Jurkat, Clone E6-1 (cell line): ENCODE results near the gene DDX54.
A peak's percentile ranks its signal among the peaks of the same experiment; 100 is the strongest.
"Not testable (repeated sequence)": the region's sequence is repeated elsewhere in the genome, so short reads cannot be mapped to it uniquely, and the experiment has no call there.

Source experiments
- DNase-seq: peaks from one replicate; pipeline ENCODE4 v3.0.0-alpha.2; 2011; ENCODE audit warnings: low read depth, low spot score
- H3K4me3 ChIP-seq: 2 replicates; pipeline ENCODE4 v1.5.1; 2011; ENCODE audit warnings: mild to moderate bottlenecking, low read length, control low read depth, moderate library complexity

Gene DDX54

GRCh38 chr12:113151655-113152054 lies 33.6 kb downstream of the DDX54 start:
- DNase-seq: no peak
- H3K4me3 ChIP-seq: no peak overlapping the region

- H3K4me3 ChIP-seq: no peak within 1 kb of the TSS
- peak; percentile 54 for DNase-seq
These were observed 35.7 kb downstream of the DDX54 start, which contains the start of gene CFAP73 for GRCh38 chr12:113149361-113150150. Gene CFAP73 (plus strand): TSS chr12:113149724. CDS start chr12:113149858, 134 bp downstream.

GRCh38 chr12:113146999-113147398 lies 38.3 kb downstream of the DDX54 start:
- no peak overlapping the region for H3K4me3 ChIP-seq
- no peak for DNase-seq

- DNase-seq: no peak
- H3K4me3 ChIP-seq: no peak overlapping the region
These were observed 39.3 kb downstream of the DDX54 start for GRCh38 chr12:113145720-113146551.

DNA sequence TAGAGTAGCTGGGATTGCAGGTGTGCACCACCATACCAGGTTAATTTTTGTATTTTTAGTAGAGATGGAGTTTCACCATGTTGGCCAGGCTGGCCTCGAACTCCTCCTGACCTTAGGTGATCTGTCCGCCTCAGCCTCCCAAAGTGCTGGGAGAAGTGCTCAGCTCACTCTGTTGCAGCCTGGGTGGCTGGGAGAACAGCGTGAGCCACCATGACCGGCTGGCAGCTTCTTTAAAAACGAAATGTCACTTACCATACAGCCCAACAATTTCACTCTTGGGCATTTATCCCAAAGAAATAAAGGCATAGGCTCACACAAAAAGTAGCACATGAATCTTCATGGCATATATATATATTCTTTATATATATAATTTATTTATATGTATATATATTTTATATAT lies 40.5 kb downstream of the DDX54 start:
- no peak for DNase-seq
- H3K4me3 ChIP-seq: no peak overlapping the region

DNA sequence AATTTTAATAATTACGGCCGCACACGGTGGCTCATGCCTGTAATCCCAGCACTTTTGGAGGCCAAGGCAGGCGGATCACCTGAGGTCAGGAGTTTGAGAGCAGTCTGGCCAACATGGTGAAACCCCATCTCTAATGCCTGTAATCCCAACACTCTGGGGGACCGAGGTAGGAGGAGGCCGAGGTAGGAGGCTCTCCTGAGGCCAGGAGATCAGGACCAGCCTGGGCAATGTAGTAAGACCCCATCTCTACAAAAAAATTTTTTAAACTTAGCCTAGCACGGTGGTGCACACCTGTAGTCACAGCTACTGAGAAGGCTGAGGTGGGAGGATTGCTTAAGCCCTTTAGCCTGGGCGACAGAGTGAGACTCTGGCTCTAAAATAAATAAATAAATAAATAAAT lies 41.3 kb downstream of the DDX54 start:
- DNase-seq: no peak
- no peak overlapping the region for H3K4me3 ChIP-seq

DNA sequence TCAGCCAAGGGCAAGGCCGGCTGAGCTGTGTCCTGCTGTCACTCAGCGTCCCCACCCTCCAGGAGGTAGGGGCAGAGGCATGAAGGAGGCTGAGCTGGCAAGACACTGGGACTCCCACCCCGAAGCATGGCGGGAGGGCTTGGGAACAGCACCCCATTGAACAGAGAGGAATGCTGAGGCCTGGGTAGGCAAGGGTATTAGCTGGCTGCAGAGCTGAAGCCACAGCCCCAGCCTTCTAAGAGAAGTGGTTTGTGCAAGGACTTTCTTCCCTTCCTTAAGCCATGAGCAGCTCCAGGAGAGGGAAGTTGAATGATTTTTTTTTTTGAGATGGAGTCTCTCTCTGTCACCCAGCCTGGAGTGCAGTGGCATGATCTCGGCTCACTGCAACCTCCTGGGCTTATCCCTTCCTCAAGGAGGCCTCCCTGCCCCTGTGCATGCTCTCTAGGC lies 42.4 kb downstream of the DDX54 start:
- no peak for DNase-seq

GRCh38 chr12:113142173-113142885 lies 42.9 kb downstream of the DDX54 start:
- DNase-seq: no peak

More for the DNA sequence above, 42.4 kb downstream of the DDX54 start:
- H3K4me3 ChIP-seq: no peak overlapping the region

GRCh38 chr12:113141716-113142115 lies 43.6 kb downstream of the DDX54 start:
- not testable (repeated sequence) for H3K4me3 ChIP-seq, DNase-seq

More at GRCh38 chr12:113142173-113142885, 42.9 kb downstream of the DDX54 start:
- no peak overlapping the region for H3K4me3 ChIP-seq

DNA sequence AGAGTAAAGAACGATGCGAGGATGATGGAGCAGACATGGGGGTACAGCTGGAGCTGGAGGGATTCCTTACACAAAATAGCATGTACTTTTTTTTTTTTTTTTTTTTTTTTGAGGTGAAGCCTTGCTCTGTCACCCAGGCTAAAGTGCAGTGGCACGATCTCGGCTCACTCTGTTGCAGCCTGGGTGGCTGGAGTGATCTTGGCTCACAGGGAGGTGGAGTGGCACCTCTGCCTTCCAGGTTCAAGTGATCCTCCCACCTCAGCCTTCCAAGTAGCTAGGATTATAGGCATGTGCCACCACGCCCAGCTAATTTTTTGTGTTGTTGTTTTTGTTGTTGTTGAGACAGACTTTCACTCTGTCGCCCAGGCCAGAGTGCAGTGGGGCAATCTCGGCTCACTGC lies 44.6 kb downstream of the DDX54 start:
- no peak overlapping the region for H3K4me3 ChIP-seq
- DNase-seq: no peak

GRCh38 chr12:113138826-113139225 lies 46.5 kb downstream of the DDX54 start:
- no peak for DNase-seq

DNA sequence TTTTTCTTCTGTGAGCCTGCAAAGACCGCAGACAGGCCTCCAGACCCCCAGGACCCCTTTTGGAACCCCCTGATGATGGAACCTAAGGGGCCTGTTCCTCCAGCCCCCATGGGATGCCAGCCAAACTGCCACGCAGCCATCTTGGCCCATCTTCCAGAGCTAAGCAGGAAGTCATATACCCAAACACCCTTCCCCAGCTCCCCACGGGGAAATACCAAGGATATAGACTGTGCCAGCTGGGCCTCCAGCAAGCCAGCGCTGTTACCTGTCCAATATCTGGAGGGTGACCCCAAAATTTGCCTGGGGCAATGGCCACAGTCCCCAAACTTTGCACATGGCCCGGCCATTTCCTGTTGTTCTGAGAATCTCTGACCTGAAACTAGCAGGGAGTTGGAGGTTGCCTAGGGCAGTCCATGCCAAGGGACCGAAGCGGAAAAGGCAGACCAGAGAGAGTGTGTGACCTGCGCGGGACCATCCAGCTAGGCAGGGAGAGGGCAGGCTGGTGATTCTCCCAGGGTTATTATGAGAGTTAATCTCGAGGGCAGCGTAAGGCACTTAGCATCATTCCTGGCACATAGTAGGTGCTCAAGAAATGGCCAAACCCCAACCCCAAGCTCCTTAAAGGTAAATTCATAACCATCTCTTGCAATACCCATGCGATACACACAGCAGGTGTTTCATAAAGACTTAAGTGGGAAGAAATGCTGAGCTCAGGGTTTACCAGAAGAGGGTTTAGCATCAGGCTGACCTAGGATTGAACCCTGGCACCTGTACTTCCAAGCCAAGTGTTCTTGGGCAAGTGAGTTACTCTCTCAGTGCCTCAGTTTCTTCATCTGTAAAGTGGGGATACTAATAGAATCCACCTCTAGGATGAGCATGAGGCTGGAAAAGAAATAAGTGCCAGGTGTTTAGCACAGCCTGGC lies 47.2 kb downstream of the DDX54 start:
- no peak for DNase-seq

More at GRCh38 chr12:113138826-113139225, 46.5 kb downstream of the DDX54 start:
- H3K4me3 ChIP-seq: no peak overlapping the region

DNA sequence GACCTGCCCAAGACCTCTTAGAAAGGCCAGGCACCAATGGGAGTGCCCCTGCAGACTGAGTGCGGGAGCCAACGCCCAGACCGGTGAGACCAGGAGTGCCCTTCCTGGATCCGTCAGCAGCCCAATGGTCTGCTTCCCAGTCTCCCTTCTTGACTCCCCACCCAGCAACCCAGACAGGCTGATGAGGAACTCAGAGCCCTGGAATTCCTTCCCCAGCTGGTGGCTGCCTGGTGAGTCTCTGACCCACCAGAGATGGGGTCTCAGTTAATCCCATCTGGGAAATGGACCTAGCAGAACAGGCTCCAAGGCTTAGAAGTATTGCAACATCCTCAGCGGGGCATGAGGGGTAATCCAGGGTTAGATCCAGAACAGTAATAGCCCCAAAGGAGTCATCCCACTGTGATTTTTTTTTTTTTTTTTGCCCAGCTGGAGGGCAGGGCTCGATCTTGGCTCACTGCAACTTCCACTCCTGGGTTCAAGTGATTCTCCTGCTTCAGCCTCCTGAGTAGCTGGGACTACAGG lies 48.2 kb downstream of the DDX54 start:
- H3K4me3 ChIP-seq: no peak overlapping the region
- DNase-seq: no peak

More for the DNA sequence above, 47.2 kb downstream of the DDX54 start:
- no peak overlapping the region for H3K4me3 ChIP-seq

GRCh38 chr12:113136128-113136989 lies 48.9 kb downstream of the DDX54 start:
- H3K4me3 ChIP-seq: peak overlapping the region; percentile 58
- peak; percentile 67 for DNase-seq

DNA sequence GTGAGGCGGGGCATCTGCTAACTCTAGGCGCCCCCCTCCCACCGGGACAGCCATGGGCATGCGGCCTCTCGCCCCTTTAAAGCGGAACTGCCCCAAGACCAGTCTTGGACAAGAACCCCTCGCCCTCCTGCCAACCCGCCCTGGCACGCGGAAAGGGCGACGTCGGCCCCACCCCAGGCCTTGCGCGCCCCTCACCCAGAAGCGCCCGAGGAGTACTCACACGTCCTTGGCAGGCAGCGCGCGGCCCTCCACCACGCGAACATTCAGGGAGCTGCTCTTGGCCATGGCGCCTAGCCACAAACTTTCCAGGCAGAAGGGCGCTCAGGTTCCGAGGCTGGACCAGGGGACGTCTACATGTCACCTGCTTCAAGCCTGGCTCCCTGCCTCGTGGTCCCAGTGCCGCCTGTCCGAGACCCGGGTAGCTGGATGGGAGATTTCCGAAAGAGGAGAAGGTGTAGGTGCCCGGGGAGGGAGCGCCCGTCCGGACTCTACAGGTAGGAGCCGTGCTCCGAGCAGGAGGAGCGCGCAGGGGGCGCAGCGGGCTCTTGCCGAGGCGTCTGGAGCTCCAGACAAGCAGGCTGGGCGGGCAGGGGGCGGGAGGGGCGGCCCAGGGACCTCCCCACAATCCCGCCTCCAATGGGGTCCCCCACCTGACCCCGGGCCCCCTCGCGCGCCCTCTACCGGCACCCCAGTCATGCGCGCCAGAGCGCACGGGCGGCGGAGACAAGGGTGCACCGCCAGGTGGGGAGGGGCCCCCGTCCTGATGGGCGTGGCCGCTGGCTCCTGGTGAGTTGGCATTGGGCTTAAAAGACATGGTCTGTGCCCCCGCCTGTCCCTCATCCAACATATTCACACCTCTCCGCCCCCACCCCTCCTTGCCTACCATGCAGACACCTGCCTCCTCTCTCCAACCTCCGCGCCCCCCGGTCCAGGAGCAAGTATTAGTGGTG lies 49.8 kb downstream of the DDX54 start, which contains the start of gene RASAL1:
Gene RASAL1 (minus strand): TSS at position 584 of the 950 bp plus-strand sequence. CDS start 299 bp downstream, at position 285.
- DNase-seq: peak; percentile 69
- peak within 1 kb of the TSS; percentile 58 for H3K4me3 ChIP-seq

GRCh38 chr12:113134521-113134951 lies 50.7 kb downstream of the DDX54 start:
- DNase-seq: no peak
- H3K4me3 ChIP-seq: peak overlapping the region; percentile 58; the same call in 1 of the 2 replicates
